Kidney epithelial cell (primary cell): ENCODE measurements around the gene EZR. TPM values are rescaled to one million over a fixed set of nuclear protein-coding genes. Genes with fewer than 3 reads are reported as not detected.

Experiments
- DNase-seq: peaks from one replicate; pipeline ENCODE4 v3.0.0-alpha.2; 2010; ENCODE audit warnings: low read depth
- H3K27me3 ChIP-seq: 2 replicates; pipeline ENCODE4 v1.6.0; 2011; ENCODE audit warnings: low read length; ENCODE audit not compliant: control insufficient read depth, insufficient read depth
- H3K36me3 ChIP-seq: 2 replicates; pipeline ENCODE4 v1.5.1; 2011; ENCODE audit warnings: low read length; ENCODE audit not compliant: control insufficient read depth, insufficient read depth
- H3K4me3 ChIP-seq: 2 replicates; pipeline ENCODE4 v1.5.1; 2011; ENCODE audit warnings: low read depth, mild to moderate bottlenecking, control low read depth, low read length
- total RNA-seq: library from RNA; depleted of rRNA; stranded (reverse); fragments of >200 nt; gene quantifications from 2 replicates; pipeline ENCODE4 v1.2.3, GENCODE V29; 2015
- TF ChIP-seq, protein P1 (sequence below): IDR thresholded peaks from 2 replicates; pipeline ENCODE4 v1.5.1; 2011; ENCODE audit warnings: mild to moderate bottlenecking, moderate library complexity, low read length, control low read depth, inconsistent platforms; ENCODE audit not compliant: insufficient read depth, poor library complexity, severe bottlenecking

Gene EZR
- total RNA-seq, 1 donor from 2014 or later = 277 TPM

DNA sequence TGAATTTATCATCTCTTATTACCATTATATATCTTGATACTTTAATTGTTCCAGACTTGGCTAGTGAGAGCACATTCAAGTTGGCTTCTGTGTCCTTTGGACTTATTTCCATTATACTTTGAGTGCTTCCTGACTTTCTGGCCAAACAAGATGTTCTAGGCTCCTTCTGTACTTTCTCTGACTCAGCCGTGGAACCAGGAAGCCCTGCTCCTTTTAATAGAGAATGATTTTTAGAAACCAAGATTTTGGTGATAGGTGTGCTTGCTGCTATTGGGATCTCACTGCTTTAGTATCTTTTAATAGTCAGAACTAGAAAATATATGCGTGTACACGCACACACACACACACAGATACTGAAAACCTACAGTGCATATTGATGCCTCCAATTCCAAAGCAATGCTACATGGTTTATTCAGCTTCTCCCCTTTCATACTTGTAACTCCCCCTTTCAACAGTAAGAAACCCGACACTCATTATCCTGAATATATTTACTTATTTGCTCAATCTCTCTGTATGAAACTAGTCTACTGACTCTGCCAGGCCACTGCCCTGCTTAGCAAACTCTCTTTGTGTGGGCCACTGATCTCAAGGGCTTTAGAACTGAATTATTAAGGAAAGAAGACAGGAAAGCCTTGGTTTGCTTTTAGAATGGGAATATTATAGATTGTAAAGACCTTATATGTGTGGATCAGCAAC lies 42.7 kb upstream of the EZR start:
- no peak overlapping the region for H3K4me3 ChIP-seq
- no peaks in the 10 kb centered on the region for H3K27me3 ChIP-seq
- TF ChIP-seq, protein P1, sequence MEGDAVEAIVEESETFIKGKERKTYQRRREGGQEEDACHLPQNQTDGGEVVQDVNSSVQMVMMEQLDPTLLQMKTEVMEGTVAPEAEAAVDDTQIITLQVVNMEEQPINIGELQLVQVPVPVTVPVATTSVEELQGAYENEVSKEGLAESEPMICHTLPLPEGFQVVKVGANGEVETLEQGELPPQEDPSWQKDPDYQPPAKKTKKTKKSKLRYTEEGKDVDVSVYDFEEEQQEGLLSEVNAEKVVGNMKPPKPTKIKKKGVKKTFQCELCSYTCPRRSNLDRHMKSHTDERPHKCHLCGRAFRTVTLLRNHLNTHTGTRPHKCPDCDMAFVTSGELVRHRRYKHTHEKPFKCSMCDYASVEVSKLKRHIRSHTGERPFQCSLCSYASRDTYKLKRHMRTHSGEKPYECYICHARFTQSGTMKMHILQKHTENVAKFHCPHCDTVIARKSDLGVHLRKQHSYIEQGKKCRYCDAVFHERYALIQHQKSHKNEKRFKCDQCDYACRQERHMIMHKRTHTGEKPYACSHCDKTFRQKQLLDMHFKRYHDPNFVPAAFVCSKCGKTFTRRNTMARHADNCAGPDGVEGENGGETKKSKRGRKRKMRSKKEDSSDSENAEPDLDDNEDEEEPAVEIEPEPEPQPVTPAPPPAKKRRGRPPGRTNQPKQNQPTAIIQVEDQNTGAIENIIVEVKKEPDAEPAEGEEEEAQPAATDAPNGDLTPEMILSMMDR = no peak
- H3K36me3 ChIP-seq = no peaks in the 10 kb centered on the region
- DNase-seq = no peak

DNA sequence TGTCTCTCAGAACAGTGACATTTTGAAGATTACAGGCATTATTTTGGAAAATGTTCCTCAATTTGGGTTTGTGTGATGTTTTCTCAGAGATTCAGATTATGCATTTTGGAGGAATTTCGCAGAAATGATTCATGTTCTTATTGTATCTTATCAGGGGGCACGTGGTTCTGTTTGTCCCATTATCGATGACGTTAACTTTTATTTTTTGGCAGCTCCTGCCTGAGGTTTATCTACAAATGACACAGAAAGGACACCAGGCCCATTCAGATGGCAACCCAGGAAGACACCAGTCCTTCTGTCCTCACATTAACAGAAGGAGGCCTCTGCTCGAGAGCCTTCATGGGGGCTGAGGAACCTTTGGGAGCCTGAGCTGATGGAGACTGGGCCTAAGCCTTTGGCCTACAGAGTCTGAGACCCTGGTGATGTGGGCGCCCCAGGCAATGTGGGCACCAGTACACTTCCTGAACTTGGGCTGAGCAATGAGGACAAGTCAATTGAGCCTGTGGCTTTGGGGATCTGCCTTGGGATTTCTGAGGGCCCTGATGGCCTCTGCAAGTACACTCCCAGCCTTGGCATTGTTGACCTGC lies 41.2 kb upstream of the EZR start:
- TF ChIP-seq, protein P1 = no peak
- H3K36me3 ChIP-seq = no peaks in the 10 kb centered on the region
- DNase-seq = no peak
- no peak overlapping the region for H3K4me3 ChIP-seq
- H3K27me3 ChIP-seq = no peaks in the 10 kb centered on the region

DNA sequence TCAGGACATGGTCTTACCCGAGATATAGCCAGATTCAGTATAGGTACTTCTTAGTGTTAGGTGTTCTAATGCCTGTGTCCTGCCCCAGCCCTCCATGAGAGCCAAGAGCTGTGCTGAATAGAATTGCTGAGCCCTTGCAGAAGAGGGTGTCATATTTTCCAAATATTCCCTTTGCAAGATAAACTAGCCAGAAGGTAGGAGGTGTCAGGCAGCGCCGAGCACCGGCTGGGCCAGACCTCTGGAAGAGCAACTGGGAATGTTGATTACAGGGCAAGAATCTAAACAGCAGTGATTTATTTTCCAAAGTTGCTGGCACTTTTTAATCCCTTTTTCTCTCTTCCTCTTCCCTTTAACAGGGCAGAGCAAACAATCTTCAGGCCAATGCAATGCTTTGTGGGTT lies 37.1 kb upstream of the EZR start:
- H3K4me3 ChIP-seq = no peak overlapping the region
- no peak for DNase-seq
- TF ChIP-seq, protein P1 = no peak
- H3K27me3 ChIP-seq = no peaks in the 10 kb centered on the region
- no peaks in the 10 kb centered on the region for H3K36me3 ChIP-seq

DNA sequence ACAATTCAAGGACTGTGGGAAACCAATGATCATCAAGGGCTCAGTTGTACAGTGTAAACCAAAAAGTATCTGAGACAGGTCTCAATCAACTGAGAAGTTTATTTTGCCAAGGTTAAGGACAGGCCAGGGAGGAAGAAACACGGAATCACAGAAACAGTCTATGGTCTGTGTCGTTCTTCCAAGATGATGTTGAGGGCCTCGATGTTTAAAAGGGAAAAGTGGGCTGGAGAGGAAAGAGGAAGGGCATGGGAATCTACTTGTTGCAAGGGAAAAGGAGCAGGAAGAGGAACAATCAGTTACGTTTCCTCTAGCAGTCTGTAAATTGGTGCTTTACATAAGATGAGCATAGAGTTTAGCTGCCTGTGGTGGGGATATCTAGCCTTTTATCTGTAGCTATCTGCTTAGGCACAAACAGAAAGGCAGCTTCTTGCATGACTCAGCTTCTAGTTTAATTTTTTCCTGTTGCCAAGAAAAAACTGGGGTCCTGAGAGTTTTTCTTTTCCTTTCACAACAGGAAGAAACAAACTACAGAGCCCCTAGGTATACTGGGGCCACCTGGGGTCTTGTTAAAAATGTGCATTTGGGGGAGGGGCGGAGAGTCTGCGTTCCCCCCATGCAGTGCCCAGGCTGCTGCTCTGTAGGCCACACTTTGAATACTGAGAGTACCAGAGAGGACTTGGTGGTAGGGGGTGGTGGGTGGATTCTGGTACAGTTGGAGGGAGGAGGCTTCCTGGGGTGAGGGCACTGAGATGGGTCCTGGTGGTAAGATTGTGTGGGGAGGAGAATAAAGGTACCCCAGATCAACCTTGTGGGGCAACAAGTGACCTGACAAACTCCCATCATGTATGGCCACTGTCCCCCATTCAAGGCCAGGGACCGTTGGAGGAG lies 35.3 kb upstream of the EZR start:
- no peaks in the 10 kb centered on the region for H3K27me3 ChIP-seq
- TF ChIP-seq, protein P1 = no peak
- no peak for DNase-seq
- no peak overlapping the region for H3K4me3 ChIP-seq
- H3K36me3 ChIP-seq = no peaks in the 10 kb centered on the region

DNA sequence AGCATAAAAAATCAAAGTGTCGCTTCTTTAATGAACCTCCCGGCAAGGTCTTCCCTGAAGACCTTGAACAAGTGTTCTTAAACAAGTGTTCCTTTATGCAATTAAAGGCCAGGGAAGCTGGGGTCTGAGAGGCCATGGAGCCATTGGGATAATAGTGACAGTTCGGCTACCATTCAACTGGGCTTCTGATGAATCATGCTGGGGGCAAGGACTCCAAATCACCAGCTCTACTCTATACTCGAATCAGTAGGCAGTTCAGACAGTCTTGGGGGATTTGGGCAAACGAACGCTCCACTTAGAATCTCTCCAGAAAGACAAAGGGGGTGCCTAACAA lies 34.7 kb upstream of the EZR start:
- H3K27me3 ChIP-seq = no peaks in the 10 kb centered on the region
- H3K4me3 ChIP-seq = no peak overlapping the region
- TF ChIP-seq, protein P1 = no peak
- H3K36me3 ChIP-seq = no peaks in the 10 kb centered on the region
- DNase-seq = no peak
